ENCODE results near the gene FAM117B. TPM values are rescaled to one million over a fixed set of nuclear protein-coding genes. Genes with fewer than 3 reads are reported as not detected.
A peak's percentile ranks its signal among the peaks of the same experiment; 100 is the strongest.

The FAM117B gene
- polyA plus RNA-seq, 1 donor (not counting 4 experiments of a cell fraction or from before 2014, with no cell fraction given) = 1.9 TPM

DNA sequence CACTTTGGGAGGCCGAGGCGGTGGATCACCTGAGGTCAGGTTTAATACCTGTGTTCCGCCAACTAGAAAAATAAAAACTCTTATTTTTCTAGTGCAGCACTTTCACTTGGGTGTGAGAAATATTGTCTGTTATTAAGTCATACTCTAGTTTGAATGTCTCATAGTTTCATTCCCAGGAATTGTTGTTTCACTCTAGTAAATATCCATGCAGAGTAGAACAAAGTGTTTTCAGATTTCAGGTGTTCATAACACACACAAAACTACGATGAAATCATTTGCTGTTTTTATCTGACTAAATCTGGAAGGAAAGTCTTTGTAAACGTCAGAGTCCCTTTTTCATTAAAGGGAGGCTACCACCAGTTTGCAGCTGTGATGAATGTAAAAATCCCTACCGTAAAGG lies 4.0 kb downstream of the FAM117B start:
- H3K4me3 ChIP-seq (ENCODE audit: control insufficient read depth in 2 of 3, extremely low read depth in 1 of 3, insufficient read depth in 2 of 3, low read depth in 1 of 3, low read length in 3 of 3) = no peak overlapping the region
- H3K9me1 ChIP-seq (ENCODE audit: control insufficient read depth, extremely low read depth, insufficient read depth, low read length) = no peaks in the 10 kb centered on the region
- dilution Hi-C loops (cut with MboI; ENCODE audit: extremely low pct_ligation_motif_present, low sequenced_read_pairs) = no loop called here
- peak overlapping the region; percentile 22 for H3K4me2 ChIP-seq (ENCODE audit: control insufficient read depth, extremely low read depth, insufficient read depth, low read depth, low read length)
- H3K9ac ChIP-seq (ENCODE audit: control insufficient read depth, extremely low read depth, insufficient read depth, low read length) = no peak overlapping the region
- DNase-seq (ENCODE audit: low read depth, low spot score) (no peak), FAIRE-seq (no peak)
- H4K20me1 ChIP-seq (ENCODE audit: control insufficient read depth, extremely low read depth, insufficient read depth, low read length) = no peaks in the 10 kb centered on the region
- TF ChIP-seq EZH2 (IDR thresholded peaks at IDR 0.05; ENCODE audit: low read length) = no peak
- TF ChIP-seq, protein P1, sequence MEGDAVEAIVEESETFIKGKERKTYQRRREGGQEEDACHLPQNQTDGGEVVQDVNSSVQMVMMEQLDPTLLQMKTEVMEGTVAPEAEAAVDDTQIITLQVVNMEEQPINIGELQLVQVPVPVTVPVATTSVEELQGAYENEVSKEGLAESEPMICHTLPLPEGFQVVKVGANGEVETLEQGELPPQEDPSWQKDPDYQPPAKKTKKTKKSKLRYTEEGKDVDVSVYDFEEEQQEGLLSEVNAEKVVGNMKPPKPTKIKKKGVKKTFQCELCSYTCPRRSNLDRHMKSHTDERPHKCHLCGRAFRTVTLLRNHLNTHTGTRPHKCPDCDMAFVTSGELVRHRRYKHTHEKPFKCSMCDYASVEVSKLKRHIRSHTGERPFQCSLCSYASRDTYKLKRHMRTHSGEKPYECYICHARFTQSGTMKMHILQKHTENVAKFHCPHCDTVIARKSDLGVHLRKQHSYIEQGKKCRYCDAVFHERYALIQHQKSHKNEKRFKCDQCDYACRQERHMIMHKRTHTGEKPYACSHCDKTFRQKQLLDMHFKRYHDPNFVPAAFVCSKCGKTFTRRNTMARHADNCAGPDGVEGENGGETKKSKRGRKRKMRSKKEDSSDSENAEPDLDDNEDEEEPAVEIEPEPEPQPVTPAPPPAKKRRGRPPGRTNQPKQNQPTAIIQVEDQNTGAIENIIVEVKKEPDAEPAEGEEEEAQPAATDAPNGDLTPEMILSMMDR (optimal IDR thresholded peaks at IDR 0.05 in 1 of 3, IDR thresholded peaks at IDR 0.05 in 1 of 3, conservative IDR thresholded peaks at IDR 0.05 in 1 of 3; ENCODE audit: extremely low read depth in 1 of 3, insufficient read depth in 2 of 3, low read length in 3 of 3) = no peak
- H3K36me3 ChIP-seq (ENCODE audit: control insufficient read depth in 2 of 2, extremely low read depth in 1 of 2, insufficient read depth in 2 of 2, low read length in 2 of 2) = no peaks in the 10 kb centered on the region
- H3K9me3 ChIP-seq (ENCODE audit: control insufficient read depth, low read depth, low read length) = no peaks in the 10 kb centered on the region
- H3K79me2 ChIP-seq (ENCODE audit: control insufficient read depth, insufficient read depth, low read length) = peaks cover 2% of the 10 kb centered on the region
- H2AFZ ChIP-seq (ENCODE audit: control insufficient read depth, low read length) = no peak overlapping the region
- H3K27ac ChIP-seq (ENCODE audit: control insufficient read depth, insufficient read depth, low read length) = peak overlapping the region; percentile 4
- H3K27me3 ChIP-seq (ENCODE audit: control insufficient read depth, extremely low read depth, insufficient read depth, low read length) = no peaks in the 10 kb centered on the region
- H3K4me1 ChIP-seq (ENCODE audit: control insufficient read depth, extremely low read depth, insufficient read depth, low read length) = peaks cover 26% of the 10 kb centered on the region

GRCh38 chr2:202639231-202639630 lies 4.5 kb downstream of the FAM117B start:
- no peaks in the 10 kb centered on the region for H4K20me1 ChIP-seq (ENCODE audit: control insufficient read depth, extremely low read depth, insufficient read depth, low read length)
- no peak overlapping the region for H2AFZ ChIP-seq (ENCODE audit: control insufficient read depth, low read length)
- H3K4me3 ChIP-seq (ENCODE audit: control insufficient read depth in 2 of 3, extremely low read depth in 1 of 3, insufficient read depth in 2 of 3, low read depth in 1 of 3, low read length in 3 of 3) = no peak overlapping the region
- H3K27me3 ChIP-seq (ENCODE audit: control insufficient read depth, extremely low read depth, insufficient read depth, low read length) = no peaks in the 10 kb centered on the region
- H3K79me2 ChIP-seq (ENCODE audit: control insufficient read depth, insufficient read depth, low read length) = peaks cover 2% of the 10 kb centered on the region
- no peak overlapping the region for H3K9ac ChIP-seq (ENCODE audit: control insufficient read depth, extremely low read depth, insufficient read depth, low read length)
- peak overlapping the region; percentile 4 for H3K27ac ChIP-seq (ENCODE audit: control insufficient read depth, insufficient read depth, low read length)
- no peak for FAIRE-seq
- TF ChIP-seq, protein P1 (optimal IDR thresholded peaks at IDR 0.05 in 1 of 3, IDR thresholded peaks at IDR 0.05 in 1 of 3, conservative IDR thresholded peaks at IDR 0.05 in 1 of 3; ENCODE audit: extremely low read depth in 1 of 3, insufficient read depth in 2 of 3, low read length in 3 of 3) = no peak
- TF ChIP-seq EZH2 (IDR thresholded peaks at IDR 0.05; ENCODE audit: low read length) = no peak
- H3K4me1 ChIP-seq (ENCODE audit: control insufficient read depth, extremely low read depth, insufficient read depth, low read length) = peaks cover 22% of the 10 kb centered on the region
- dilution Hi-C loops (cut with MboI; ENCODE audit: extremely low pct_ligation_motif_present, low sequenced_read_pairs) = no loop called here
- no peaks in the 10 kb centered on the region for H3K9me1 ChIP-seq (ENCODE audit: control insufficient read depth, extremely low read depth, insufficient read depth, low read length)
- DNase-seq (ENCODE audit: low read depth, low spot score) = no peak
- H3K36me3 ChIP-seq (ENCODE audit: control insufficient read depth in 2 of 2, extremely low read depth in 1 of 2, insufficient read depth in 2 of 2, low read length in 2 of 2) = no peaks in the 10 kb centered on the region
- no peak overlapping the region for H3K4me2 ChIP-seq (ENCODE audit: control insufficient read depth, extremely low read depth, insufficient read depth, low read depth, low read length)
- H3K9me3 ChIP-seq (ENCODE audit: control insufficient read depth, low read depth, low read length) = no peaks in the 10 kb centered on the region
